OCI-LY3 (cell line): ENCODE results near the gene ABCC8.

Experiments
- EZH2phosphoT487 ChIP-seq: fragments of 200-600 bp; shearing (Covaris generic); IDR thresholded peaks from 2 replicates; pipeline ENCODE4 v1.6.1; 2018; ENCODE audit warnings: antibody characterized with exemption, mixed run types, low read depth
- TF ChIP-seq, protein P1 (sequence below): fragments of 200-600, 300-600 bp; sonication (generic); IDR thresholded peaks from 2 replicates; pipeline ENCODE4 v1.5.1; 2014; ENCODE audit warnings: antibody characterized with exemption, low read length, low read depth

DNA sequence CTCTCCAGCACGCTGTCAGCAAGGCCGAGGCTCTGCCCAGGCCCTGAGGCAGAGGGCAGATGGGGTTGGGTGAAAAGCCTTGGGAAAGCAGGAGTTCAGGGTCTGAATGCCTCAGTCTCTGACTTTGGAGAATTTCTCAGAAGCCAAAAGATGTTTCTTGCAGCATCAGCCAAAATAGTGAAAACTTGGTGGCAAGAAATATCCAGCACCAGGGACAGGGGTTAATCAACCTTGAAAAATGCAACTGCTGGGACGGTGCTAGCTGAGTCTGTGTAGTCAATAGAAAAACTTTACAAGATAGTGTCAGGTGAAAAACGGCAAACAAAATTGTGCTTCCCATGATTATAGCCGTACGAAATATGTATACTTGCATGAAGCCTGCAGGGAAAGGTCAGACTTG, 1.4 kb upstream of the ABCC8 start:
- TF ChIP-seq, protein P1, sequence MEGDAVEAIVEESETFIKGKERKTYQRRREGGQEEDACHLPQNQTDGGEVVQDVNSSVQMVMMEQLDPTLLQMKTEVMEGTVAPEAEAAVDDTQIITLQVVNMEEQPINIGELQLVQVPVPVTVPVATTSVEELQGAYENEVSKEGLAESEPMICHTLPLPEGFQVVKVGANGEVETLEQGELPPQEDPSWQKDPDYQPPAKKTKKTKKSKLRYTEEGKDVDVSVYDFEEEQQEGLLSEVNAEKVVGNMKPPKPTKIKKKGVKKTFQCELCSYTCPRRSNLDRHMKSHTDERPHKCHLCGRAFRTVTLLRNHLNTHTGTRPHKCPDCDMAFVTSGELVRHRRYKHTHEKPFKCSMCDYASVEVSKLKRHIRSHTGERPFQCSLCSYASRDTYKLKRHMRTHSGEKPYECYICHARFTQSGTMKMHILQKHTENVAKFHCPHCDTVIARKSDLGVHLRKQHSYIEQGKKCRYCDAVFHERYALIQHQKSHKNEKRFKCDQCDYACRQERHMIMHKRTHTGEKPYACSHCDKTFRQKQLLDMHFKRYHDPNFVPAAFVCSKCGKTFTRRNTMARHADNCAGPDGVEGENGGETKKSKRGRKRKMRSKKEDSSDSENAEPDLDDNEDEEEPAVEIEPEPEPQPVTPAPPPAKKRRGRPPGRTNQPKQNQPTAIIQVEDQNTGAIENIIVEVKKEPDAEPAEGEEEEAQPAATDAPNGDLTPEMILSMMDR: no peak
- no peak for TF ChIP-seq EZH2phosphoT487
